SK-N-SH treated with all-trans-retinoic acid at 6 μM for 48 hours (cell line): Measurements from ENCODE around the gene RAB3B.

Experiments used
- ATAC-seq: fragments of 200-7000 bp; cut with Tn5 transposase; 3 replicates; pipeline ENCODE4 v1.9.1; 2020; ENCODE audit warnings: mild to moderate bottlenecking, moderate library complexity
- ARNTL ChIP-seq: fragments of 450-650 bp; formaldehyde crosslinking; IDR thresholded peaks from 2 replicates; pipeline ENCODE4 v1.5.0; 2020; ENCODE audit warnings: low read depth, mild to moderate bottlenecking, moderate library complexity, borderline replicate concordance
- BACH2 ChIP-seq: fragments of 250-450 bp; sonication (Bioruptor Pico); IDR thresholded peaks from 2 replicates; pipeline ENCODE4 v1.9.0; 2021; ENCODE audit warnings: mild to moderate bottlenecking, borderline replicate concordance
- CSDC2 ChIP-seq: fragments of 250-450 bp; sonication (Bioruptor Pico); IDR thresholded peaks from 2 replicates; pipeline ENCODE4 v1.5.0; 2020; ENCODE audit warnings: mild to moderate bottlenecking, moderate library complexity
- GLIS3 ChIP-seq: fragments of 250-450 bp; sonication (Bioruptor Pico); IDR thresholded peaks from 2 replicates; pipeline ENCODE4 v1.5.0; 2020; ENCODE audit warnings: mild to moderate bottlenecking, moderate library complexity
- ISL1 ChIP-seq: fragments of 250-450 bp; sonication (Bioruptor Pico); IDR thresholded peaks from 2 replicates; pipeline ENCODE4 v2.1.2; 2022; ENCODE audit warnings: mild to moderate bottlenecking, moderate library complexity
- OSR1 ChIP-seq: fragments of 250-450 bp; sonication (Bioruptor Pico); IDR thresholded peaks from 2 replicates; pipeline ENCODE4 v1.8.0; 2022; ENCODE audit warnings: moderate library complexity, mild to moderate bottlenecking, inconsistent platforms
- PPARA ChIP-seq: fragments of 250-450 bp; sonication (Bioruptor Pico); IDR thresholded peaks from 2 replicates; pipeline ENCODE4 v1.5.0; 2020; ENCODE audit warnings: mild to moderate bottlenecking, borderline replicate concordance
- RARB ChIP-seq: fragments of 250-450 bp; sonication (Bioruptor Pico); IDR thresholded peaks from 2 replicates; pipeline ENCODE4 v1.8.0; 2021; ENCODE audit warnings: mild to moderate bottlenecking, moderate library complexity
- SNAI2 ChIP-seq: fragments of 250-450 bp; sonication (Bioruptor Pico); IDR thresholded peaks from 2 replicates; pipeline ENCODE4 v1.5.0; 2020; ENCODE audit warnings: mild to moderate bottlenecking, moderate library complexity
- TCF4 ChIP-seq: fragments of 250-450 bp; sonication (Bioruptor Pico); IDR thresholded peaks from 2 replicates; pipeline ENCODE4 v1.8.0; 2021; ENCODE audit warnings: mild to moderate bottlenecking, moderate library complexity, borderline replicate concordance
- ZC3H10 ChIP-seq: fragments of 250-450 bp; sonication (Bioruptor Pico); IDR thresholded peaks from 2 replicates; pipeline ENCODE4 v1.5.1; 2021; ENCODE audit warnings: mild to moderate bottlenecking, moderate library complexity
- ZFP3 ChIP-seq: fragments of 250-450 bp; sonication (Bioruptor Pico); IDR thresholded peaks from 2 replicates; pipeline ENCODE4 v1.5.0; 2020; ENCODE audit warnings: mild to moderate bottlenecking, moderate library complexity
- ZFP30 ChIP-seq: fragments of 450-650 bp; formaldehyde crosslinking; IDR thresholded peaks from 2 replicates; pipeline ENCODE4 v1.5.0; 2022; ENCODE audit warnings: mild to moderate bottlenecking, moderate library complexity
- ZNF565 ChIP-seq: fragments of 450-650 bp; formaldehyde crosslinking; conservative IDR thresholded peaks from 2 replicates; pipeline ENCODE4 v1.5.0; 2020; ENCODE audit warnings: low read depth, mild to moderate bottlenecking, moderate library complexity
- ZNF70 ChIP-seq: fragments of 450-650 bp; formaldehyde crosslinking; IDR thresholded peaks from 2 replicates; pipeline ENCODE4 v1.5.0; 2020; ENCODE audit warnings: mild to moderate bottlenecking, moderate library complexity
- ZNF8 ChIP-seq: fragments of 450-650 bp; formaldehyde crosslinking; IDR thresholded peaks from 2 replicates; pipeline ENCODE4 v1.5.0; 2020; ENCODE audit warnings: mild to moderate bottlenecking, moderate library complexity
- TF ChIP-seq, protein P1 (sequence below): fragments of 250-450 bp; sonication (Bioruptor Pico); IDR thresholded peaks from 2 replicates; pipeline ENCODE4 v1.8.0; 2020; ENCODE audit warnings: mild to moderate bottlenecking, moderate library complexity, borderline replicate concordance
- TF ChIP-seq, protein P2 (sequence below): fragments of 250-450 bp; sonication (Bioruptor Pico); IDR thresholded peaks from 2 replicates; pipeline ENCODE4 v1.5.0; 2020; ENCODE audit warnings: mild to moderate bottlenecking, moderate library complexity
- TF ChIP-seq, protein P3 (sequence below): fragments of 250-450 bp; sonication (Bioruptor Pico); IDR thresholded peaks from 2 replicates; pipeline ENCODE4 v1.8.0; 2021; ENCODE audit warnings: low read depth, mild to moderate bottlenecking, moderate library complexity, borderline replicate concordance
- TF ChIP-seq, protein P4 (sequence below): fragments of 250-450 bp; sonication (Bioruptor Pico); IDR thresholded peaks from 2 replicates; pipeline ENCODE4 v1.5.1; 2021; ENCODE audit warnings: mild to moderate bottlenecking, moderate library complexity
- TF ChIP-seq, protein P5 (sequence below): fragments of 250-450 bp; sonication (Bioruptor Pico); IDR thresholded peaks from 2 replicates; pipeline ENCODE4 v1.5.1; 2020; ENCODE audit warnings: low read depth, mild to moderate bottlenecking, moderate library complexity

RAB3B gene

DNA sequence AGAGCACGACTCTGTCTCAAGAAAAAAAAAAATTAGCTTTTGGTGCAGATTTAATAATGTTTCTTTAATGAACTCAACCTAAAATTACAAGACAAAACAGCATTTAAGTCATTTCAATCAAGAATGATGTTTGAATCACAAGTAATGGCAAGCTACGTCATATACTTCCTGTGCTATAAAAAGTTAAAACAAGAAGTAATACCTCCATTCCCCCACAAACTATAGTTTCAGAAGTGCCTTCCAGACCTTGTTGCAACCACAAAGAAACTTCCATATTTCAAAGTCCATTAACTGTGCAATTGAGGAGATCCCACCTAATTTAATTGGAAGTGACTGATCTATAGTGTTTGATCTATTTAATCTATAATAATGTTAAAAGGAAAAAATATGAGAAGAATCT is 127.1 kb downstream of the RAB3B start:
- ATAC-seq = no peak
- TF ChIP-seq ISL1 (CRISPR knock-in tag) = no peak
- TF ChIP-seq, protein P1, sequence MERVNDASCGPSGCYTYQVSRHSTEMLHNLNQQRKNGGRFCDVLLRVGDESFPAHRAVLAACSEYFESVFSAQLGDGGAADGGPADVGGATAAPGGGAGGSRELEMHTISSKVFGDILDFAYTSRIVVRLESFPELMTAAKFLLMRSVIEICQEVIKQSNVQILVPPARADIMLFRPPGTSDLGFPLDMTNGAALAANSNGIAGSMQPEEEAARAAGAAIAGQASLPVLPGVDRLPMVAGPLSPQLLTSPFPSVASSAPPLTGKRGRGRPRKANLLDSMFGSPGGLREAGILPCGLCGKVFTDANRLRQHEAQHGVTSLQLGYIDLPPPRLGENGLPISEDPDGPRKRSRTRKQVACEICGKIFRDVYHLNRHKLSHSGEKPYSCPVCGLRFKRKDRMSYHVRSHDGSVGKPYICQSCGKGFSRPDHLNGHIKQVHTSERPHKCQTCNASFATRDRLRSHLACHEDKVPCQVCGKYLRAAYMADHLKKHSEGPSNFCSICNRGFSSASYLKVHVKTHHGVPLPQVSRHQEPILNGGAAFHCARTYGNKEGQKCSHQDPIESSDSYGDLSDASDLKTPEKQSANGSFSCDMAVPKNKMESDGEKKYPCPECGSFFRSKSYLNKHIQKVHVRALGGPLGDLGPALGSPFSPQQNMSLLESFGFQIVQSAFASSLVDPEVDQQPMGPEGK (CRISPR knock-in tag) = no peak
- TF ChIP-seq ZNF70 (CRISPR knock-in tag) = no peak
- TF ChIP-seq TCF4 = no peak
- TF ChIP-seq ZNF565 = no peak
- TF ChIP-seq PPARA (CRISPR knock-in tag) = no peak
- no peak for TF ChIP-seq SNAI2 (CRISPR knock-in tag)
- no peak for TF ChIP-seq OSR1 (CRISPR knock-in tag)
- TF ChIP-seq ZNF8 (CRISPR knock-in tag) = no peak
- TF ChIP-seq GLIS3 = no peak

DNA sequence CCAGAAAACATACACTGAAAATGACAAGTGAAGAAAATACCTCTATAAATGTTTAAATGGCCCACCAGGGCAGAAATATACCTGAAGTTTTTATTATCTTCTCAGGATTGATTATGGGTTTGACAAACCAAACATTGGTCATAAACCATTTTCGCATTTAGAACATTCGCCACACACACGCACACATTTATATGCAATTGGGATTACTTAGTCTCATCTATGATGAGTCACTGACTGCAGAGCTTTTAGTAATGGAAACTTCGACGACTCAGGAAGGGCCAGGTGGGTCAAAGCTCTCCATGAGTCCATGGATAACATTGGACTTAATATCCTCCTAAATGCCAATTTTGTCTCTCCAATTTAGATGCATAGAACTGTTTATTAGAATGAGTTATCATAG is 128.8 kb downstream of the RAB3B start:
- ATAC-seq = no peak
- no peak for TF ChIP-seq ZC3H10
- no peak for TF ChIP-seq ZFP3

DNA sequence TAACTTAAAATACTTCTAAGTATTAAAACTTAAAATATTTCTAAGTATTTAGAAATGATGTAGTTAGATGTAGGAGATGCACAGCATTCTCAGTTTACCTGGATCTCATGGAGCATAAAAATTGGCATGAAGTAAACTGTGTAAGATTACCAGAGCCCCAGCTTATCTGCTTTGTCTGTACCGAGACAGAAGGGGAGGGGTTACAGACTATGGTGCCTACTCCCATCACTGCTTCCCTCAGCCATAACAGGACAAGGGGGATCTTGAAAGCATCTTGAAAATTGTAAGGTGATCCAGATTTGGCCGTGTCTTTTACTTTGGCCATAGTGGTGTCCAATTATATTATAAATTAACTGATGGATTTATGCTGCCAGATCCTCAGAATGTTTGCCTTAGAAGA is 130.8 kb downstream of the RAB3B start:
- TF ChIP-seq ZC3H10 (no peak), ARNTL (CRISPR knock-in tag) (no peak), ZNF8 (CRISPR knock-in tag) (no peak), BACH2 (CRISPR knock-in tag) (no peak), ZFP30 (CRISPR knock-in tag) (no peak), SNAI2 (CRISPR knock-in tag) (no peak), RARB (CRISPR knock-in tag) (no peak), PPARA (CRISPR knock-in tag) (no peak), TCF4 (no peak), GLIS3 (no peak), OSR1 (CRISPR knock-in tag) (no peak), CSDC2 (CRISPR knock-in tag) (no peak), ZNF70 (CRISPR knock-in tag) (no peak), ZNF565 (no peak), ISL1 (CRISPR knock-in tag) (no peak)
- TF ChIP-seq, protein P2, sequence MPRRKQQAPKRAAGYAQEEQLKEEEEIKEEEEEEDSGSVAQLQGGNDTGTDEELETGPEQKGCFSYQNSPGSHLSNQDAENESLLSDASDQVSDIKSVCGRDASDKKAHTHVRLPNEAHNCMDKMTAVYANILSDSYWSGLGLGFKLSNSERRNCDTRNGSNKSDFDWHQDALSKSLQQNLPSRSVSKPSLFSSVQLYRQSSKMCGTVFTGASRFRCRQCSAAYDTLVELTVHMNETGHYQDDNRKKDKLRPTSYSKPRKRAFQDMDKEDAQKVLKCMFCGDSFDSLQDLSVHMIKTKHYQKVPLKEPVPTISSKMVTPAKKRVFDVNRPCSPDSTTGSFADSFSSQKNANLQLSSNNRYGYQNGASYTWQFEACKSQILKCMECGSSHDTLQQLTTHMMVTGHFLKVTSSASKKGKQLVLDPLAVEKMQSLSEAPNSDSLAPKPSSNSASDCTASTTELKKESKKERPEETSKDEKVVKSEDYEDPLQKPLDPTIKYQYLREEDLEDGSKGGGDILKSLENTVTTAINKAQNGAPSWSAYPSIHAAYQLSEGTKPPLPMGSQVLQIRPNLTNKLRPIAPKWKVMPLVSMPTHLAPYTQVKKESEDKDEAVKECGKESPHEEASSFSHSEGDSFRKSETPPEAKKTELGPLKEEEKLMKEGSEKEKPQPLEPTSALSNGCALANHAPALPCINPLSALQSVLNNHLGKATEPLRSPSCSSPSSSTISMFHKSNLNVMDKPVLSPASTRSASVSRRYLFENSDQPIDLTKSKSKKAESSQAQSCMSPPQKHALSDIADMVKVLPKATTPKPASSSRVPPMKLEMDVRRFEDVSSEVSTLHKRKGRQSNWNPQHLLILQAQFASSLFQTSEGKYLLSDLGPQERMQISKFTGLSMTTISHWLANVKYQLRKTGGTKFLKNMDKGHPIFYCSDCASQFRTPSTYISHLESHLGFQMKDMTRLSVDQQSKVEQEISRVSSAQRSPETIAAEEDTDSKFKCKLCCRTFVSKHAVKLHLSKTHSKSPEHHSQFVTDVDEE = no peak
- TF ChIP-seq, protein P3, sequence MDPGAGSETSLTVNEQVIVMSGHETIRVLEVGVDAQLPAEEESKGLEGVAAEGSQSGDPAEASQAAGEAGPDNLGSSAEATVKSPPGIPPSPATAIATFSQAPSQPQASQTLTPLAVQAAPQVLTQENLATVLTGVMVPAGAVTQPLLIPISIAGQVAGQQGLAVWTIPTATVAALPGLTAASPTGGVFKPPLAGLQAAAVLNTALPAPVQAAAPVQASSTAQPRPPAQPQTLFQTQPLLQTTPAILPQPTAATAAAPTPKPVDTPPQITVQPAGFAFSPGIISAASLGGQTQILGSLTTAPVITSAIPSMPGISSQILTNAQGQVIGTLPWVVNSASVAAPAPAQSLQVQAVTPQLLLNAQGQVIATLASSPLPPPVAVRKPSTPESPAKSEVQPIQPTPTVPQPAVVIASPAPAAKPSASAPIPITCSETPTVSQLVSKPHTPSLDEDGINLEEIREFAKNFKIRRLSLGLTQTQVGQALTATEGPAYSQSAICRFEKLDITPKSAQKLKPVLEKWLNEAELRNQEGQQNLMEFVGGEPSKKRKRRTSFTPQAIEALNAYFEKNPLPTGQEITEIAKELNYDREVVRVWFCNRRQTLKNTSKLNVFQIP = no peak
- TF ChIP-seq, protein P4, sequence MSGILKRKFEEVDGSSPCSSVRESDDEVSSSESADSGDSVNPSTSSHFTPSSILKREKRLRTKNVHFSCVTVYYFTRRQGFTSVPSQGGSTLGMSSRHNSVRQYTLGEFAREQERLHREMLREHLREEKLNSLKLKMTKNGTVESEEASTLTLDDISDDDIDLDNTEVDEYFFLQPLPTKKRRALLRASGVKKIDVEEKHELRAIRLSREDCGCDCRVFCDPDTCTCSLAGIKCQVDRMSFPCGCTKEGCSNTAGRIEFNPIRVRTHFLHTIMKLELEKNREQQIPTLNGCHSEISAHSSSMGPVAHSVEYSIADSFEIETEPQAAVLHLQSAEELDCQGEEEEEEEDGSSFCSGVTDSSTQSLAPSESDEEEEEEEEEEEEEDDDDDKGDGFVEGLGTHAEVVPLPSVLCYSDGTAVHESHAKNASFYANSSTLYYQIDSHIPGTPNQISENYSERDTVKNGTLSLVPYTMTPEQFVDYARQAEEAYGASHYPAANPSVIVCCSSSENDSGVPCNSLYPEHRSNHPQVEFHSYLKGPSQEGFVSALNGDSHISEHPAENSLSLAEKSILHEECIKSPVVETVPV (CRISPR knock-in tag) = no peak
- TF ChIP-seq, protein P5, sequence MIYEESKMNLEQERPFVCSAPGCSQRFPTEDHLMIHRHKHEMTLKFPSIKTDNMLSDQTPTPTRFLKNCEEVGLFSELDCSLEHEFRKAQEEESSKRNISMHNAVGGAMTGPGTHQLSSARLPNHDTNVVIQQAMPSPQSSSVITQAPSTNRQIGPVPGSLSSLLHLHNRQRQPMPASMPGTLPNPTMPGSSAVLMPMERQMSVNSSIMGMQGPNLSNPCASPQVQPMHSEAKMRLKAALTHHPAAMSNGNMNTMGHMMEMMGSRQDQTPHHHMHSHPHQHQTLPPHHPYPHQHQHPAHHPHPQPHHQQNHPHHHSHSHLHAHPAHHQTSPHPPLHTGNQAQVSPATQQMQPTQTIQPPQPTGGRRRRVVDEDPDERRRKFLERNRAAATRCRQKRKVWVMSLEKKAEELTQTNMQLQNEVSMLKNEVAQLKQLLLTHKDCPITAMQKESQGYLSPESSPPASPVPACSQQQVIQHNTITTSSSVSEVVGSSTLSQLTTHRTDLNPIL (CRISPR knock-in tag) = no peak
- TF ChIP-seq, protein P1 (CRISPR knock-in tag) = no peak
- ATAC-seq = no peak
